BLaER1 (cell line): ENCODE results near the gene ARHGEF28.

Experiments used
- H3K27ac ChIP-seq: shearing (Covaris generic); formaldehyde crosslinking; 2 replicates; pipeline ENCODE4 v1.8.1; 2022
- H3K27me3 ChIP-seq: shearing (Covaris generic); formaldehyde crosslinking; 2 replicates; pipeline ENCODE4 v1.8.1; 2022
- H3K36me3 ChIP-seq: shearing (Covaris generic); formaldehyde crosslinking; 2 replicates; pipeline ENCODE4 v1.8.1; 2022
- H3K4me1 ChIP-seq: shearing (Covaris generic); formaldehyde crosslinking; 2 replicates; pipeline ENCODE4 v1.8.1; 2022
- H3K4me2 ChIP-seq: shearing (Covaris generic); formaldehyde crosslinking; 2 replicates; pipeline ENCODE4 v1.8.1; 2022
- H3K4me3 ChIP-seq: shearing (Covaris generic); formaldehyde crosslinking; 2 replicates; pipeline ENCODE4 v1.8.1; 2022
- H3K9ac ChIP-seq: shearing (Covaris generic); formaldehyde crosslinking; 2 replicates; pipeline ENCODE4 v1.8.1; 2022
- H3K9me3 ChIP-seq: shearing (Covaris generic); formaldehyde crosslinking; 2 replicates; pipeline ENCODE4 v1.8.1; 2022
- H4K20me1 ChIP-seq: shearing (Covaris generic); formaldehyde crosslinking; 2 replicates; pipeline ENCODE4 v1.8.1; 2022
- Cebpa-rat ChIP-seq: shearing (Covaris generic); IDR thresholded peaks from 2 replicates; pipeline ENCODE4 v1.8.1; 2022

ARHGEF28 gene

DNA sequence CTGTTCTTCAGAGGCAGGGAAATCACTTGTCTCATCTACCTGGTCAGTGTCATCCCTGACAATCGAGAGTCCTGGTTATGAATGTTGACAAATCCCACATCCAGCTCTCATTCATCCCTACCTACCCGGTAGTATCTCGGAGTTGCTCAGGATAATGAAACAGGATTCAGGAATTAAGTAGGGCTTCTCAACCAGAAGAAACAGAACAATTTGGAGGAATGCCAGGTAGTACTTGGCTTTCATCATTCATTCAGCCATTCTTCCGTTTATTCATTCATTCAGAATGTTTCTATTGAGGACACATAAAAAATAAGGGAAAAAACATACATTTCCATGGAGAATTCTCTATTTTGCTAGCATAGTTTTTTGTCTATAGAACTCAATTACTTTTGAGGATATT lies 195.0 kb downstream of the ARHGEF28 start:
- no peak for TF ChIP-seq Cebpa-rat
- Histone ChIP-seq H4K20me1 (no peaks in the 10 kb centered on the region), H3K27ac (no peak overlapping the region), H3K9ac (no peak overlapping the region), H3K4me2 (no peak overlapping the region), H3K4me3 (no peak overlapping the region), H3K4me1 (no peaks in the 10 kb centered on the region), H3K27me3 (no peaks in the 10 kb centered on the region), H3K36me3 (no peaks in the 10 kb centered on the region), H3K9me3 (no peaks in the 10 kb centered on the region)

DNA sequence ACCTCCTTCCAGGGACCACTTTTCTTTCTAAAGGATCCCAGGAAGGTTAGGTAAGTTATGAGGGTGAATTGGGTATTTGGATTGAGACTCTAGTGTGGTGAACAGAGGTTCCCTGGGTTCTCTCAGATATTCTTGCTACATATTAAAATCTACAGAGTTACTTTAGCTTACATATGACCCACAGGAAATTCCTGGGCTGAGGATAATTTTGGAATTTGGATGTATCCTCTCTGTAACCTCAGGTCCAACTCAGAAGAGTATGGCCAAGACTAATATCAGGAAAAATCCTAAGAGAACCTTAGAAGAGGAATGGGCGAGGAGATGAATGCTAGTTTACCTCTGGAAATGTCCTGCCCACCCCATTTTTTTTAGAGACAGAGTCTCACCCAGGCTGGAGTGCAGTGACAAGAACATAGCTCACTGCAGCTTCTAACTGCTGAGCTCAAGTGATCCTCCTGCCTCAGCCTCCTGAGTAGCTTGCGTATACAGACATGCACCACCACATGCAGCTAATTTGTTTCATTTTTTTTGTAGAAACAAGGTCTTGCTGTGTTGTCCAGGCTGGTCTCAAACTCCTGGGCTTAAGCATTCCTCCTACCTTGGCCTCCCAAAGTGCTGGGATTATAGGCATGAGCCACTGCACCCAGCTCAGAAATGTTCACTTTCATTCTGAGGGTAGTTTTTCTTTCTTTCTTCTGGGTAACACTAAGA lies 196.4 kb downstream of the ARHGEF28 start:
- Histone ChIP-seq H3K27ac (no peak overlapping the region), H3K36me3 (no peaks in the 10 kb centered on the region), H3K4me3 (no peak overlapping the region), H3K27me3 (no peaks in the 10 kb centered on the region), H4K20me1 (no peaks in the 10 kb centered on the region), H3K4me2 (no peak overlapping the region), H3K9me3 (no peaks in the 10 kb centered on the region), H3K4me1 (no peaks in the 10 kb centered on the region), H3K9ac (no peak overlapping the region)
- TF ChIP-seq Cebpa-rat = no peak

DNA sequence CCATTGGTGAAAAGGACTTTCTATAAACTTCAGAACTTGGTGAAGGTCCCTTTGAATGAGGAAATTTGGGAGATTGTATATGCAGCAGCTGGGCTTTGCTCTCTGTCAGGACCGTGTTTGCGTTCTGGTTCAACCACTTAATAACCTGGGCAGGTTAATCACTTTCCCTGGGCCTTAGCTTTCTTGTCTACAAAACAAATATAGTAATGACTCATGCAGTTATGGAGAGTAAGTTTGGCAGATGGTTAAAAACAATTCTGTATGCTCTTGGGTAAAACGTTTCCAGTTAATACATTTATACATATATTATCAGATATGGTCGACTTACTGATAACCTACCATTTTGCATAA lies 197.0 kb downstream of the ARHGEF28 start:
- H3K4me2 ChIP-seq = no peak overlapping the region
- no peaks in the 10 kb centered on the region for H3K27me3 ChIP-seq
- H3K4me3 ChIP-seq = no peak overlapping the region
- no peaks in the 10 kb centered on the region for H3K9me3 ChIP-seq
- no peak overlapping the region for H3K9ac ChIP-seq
- TF ChIP-seq Cebpa-rat = no peak
- H3K27ac ChIP-seq = no peak overlapping the region
- no peaks in the 10 kb centered on the region for H3K36me3 ChIP-seq
- H4K20me1 ChIP-seq = no peaks in the 10 kb centered on the region
- H3K4me1 ChIP-seq = no peaks in the 10 kb centered on the region

DNA sequence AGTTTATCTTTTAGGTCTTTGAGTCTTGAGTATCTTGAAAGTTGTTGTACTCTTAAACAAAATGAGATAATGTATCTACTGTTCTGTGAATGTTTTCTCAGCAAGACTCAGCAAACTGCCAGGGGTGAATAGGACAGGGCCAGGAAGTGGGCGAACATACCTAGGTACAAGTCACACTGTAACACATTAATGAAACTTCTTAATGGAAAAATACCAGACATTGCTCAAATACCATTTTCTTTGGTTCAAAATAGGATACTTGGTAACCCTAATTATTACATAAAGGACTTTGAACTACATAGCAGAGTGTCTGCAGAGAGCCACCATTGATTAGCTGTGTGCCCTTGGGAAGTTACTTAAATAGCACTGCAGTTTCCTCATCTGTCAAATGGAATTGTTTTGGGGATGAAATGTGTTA lies 197.5 kb downstream of the ARHGEF28 start:
- Histone ChIP-seq H4K20me1 (no peaks in the 10 kb centered on the region), H3K9ac (no peak overlapping the region), H3K36me3 (no peaks in the 10 kb centered on the region), H3K27ac (no peak overlapping the region), H3K4me1 (no peaks in the 10 kb centered on the region), H3K4me3 (no peak overlapping the region), H3K9me3 (no peaks in the 10 kb centered on the region), H3K4me2 (no peak overlapping the region), H3K27me3 (no peaks in the 10 kb centered on the region)
- TF ChIP-seq Cebpa-rat = no peak

DNA sequence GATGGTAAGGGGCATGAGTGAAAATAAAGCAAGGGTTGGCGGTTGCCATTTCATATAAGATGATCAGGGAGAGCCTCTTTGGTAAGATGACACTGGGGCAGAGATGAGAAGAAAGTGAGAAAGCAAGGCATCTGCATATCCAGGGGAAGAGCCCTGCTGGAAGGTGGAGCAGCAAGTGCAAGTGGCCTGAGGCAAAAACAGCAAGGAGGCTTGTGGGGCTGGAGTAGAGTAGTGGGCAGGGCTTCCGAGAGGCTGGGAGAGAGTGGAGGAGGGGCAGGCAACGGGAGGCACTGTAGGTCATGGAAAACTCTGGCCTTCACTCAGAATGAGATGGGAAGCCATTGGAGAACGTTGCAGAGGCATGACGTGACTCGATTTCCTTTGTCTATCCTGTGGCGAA lies 199.2 kb downstream of the ARHGEF28 start:
- H3K4me3 ChIP-seq = no peak overlapping the region
- H3K9ac ChIP-seq = no peak overlapping the region
- no peak overlapping the region for H3K27ac ChIP-seq

DNA sequence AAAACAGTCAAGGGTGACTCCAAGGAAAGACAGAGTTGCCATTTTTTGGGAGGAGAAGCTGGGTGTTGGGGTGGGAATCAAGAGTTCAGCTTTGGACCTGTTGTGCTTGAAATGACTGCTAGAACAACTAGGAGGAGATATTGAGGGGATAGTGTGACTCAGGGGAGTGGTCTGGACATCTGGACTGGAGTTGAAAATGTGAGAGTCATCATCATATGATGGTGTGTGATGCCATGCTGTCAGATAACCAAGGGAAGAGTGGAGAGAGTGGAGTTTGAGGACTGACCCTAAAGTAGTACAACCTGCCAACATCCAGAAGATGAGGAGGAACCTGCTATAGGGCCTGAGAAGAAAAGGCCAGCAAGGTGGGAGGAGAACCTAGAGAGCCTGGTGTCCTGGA lies 199.7 kb downstream of the ARHGEF28 start:
- Histone ChIP-seq H3K4me3 (no peak overlapping the region), H3K9ac (no peak overlapping the region), H3K9me3 (no peaks in the 10 kb centered on the region), H3K4me1 (no peaks in the 10 kb centered on the region), H4K20me1 (no peaks in the 10 kb centered on the region), H3K27ac (no peak overlapping the region), H3K4me2 (no peak overlapping the region), H3K36me3 (no peaks in the 10 kb centered on the region), H3K27me3 (no peaks in the 10 kb centered on the region)
- no peak for TF ChIP-seq Cebpa-rat

More for the DNA sequence above, 199.2 kb downstream of the ARHGEF28 start:
- no peaks in the 10 kb centered on the region for H3K4me1 ChIP-seq
- TF ChIP-seq Cebpa-rat = no peak
- no peak overlapping the region for H3K4me2 ChIP-seq
- H4K20me1 ChIP-seq = no peaks in the 10 kb centered on the region
- no peaks in the 10 kb centered on the region for H3K9me3 ChIP-seq
- no peaks in the 10 kb centered on the region for H3K36me3 ChIP-seq
- no peaks in the 10 kb centered on the region for H3K27me3 ChIP-seq

DNA sequence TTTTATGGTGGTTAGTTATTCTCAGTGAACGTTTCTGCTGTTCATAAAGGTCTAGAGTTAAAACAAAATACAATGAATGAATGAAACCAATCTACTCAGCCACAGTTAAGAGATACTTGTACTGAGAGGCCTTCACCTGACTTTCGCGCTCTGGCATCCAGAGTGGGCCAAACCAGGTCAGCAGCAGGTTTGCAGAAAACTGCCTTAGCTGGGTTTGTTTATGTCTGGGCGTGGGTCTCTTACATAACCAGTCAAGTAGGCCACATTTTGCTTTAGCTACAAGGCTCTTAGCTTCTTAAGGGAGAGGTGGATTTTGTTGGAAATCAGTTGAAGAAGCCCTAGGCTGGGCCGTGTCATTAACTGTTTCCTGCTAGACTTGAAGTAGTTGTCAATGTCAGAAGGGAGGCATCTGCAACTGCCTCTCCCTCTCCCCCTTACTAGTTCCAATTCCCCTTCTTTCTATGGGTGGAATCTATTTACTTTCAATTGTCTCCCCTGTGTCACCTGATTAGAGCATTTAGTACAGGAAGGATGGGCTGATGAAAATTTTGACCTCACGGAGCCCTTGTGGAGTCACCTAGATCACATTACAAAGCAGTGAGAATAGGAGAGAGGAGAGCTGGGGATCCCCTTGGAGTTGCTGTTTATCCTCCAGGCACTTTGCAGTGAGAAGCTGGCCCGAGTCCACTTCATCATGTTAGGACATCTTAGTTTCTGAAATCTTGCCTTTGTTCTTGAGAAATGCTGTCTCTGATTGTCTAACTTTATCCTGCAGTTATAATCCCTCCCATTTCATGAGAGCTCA lies 200.5 kb downstream of the ARHGEF28 start:
- Histone ChIP-seq H3K9me3 (no peaks in the 10 kb centered on the region), H4K20me1 (no peaks in the 10 kb centered on the region), H3K4me1 (no peaks in the 10 kb centered on the region), H3K9ac (no peak overlapping the region), H3K27ac (no peak overlapping the region), H3K4me2 (no peak overlapping the region), H3K27me3 (no peaks in the 10 kb centered on the region), H3K4me3 (no peak overlapping the region), H3K36me3 (no peaks in the 10 kb centered on the region)
- no peak for TF ChIP-seq Cebpa-rat

DNA sequence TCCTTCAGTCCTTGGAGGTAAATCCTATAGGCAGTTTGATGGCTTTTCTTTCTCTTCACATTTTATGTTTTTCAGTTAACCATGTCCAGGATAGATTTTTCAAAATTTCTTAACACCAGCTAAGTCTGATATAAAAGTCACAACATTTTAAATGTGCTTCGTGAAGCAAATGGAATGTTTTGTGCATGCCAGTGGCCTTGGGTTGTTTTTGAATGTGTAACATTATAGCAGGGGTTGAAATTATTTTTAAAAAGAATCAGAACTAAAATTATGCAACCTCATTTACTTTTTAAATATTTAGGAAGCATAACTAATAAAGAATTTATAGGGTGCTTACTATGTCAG lies 201.1 kb downstream of the ARHGEF28 start:
- no peaks in the 10 kb centered on the region for H4K20me1 ChIP-seq
- no peaks in the 10 kb centered on the region for H3K27me3 ChIP-seq
- no peak overlapping the region for H3K9ac ChIP-seq
- H3K4me1 ChIP-seq = no peaks in the 10 kb centered on the region
- no peak overlapping the region for H3K4me2 ChIP-seq
- no peaks in the 10 kb centered on the region for H3K36me3 ChIP-seq
- H3K27ac ChIP-seq = no peak overlapping the region
- no peaks in the 10 kb centered on the region for H3K9me3 ChIP-seq
- no peak for TF ChIP-seq Cebpa-rat
- no peak overlapping the region for H3K4me3 ChIP-seq

DNA sequence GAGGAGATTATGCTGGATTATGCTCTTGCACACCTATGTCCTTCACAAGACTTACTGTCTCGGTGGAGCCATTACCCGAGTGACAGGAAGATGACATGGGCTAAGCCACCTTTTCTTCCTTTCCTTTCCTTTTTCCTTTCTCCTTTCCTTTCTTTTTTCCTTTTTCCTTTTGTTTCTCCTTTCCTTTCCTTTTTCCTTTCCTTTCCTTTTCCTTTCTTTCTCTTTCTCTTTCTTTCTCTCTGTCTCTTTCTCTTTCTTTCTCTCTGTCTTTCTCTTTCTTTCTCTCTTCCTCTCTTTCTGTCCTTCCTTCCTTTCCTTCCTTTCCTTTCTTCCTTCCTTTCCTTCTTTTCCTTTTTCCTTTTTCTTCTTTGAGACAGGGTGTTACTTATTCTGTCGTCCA lies 202.5 kb downstream of the ARHGEF28 start:
- H3K4me2 ChIP-seq = no peak overlapping the region
- no peaks in the 10 kb centered on the region for H3K27me3 ChIP-seq
- TF ChIP-seq Cebpa-rat = no peak
- no peak overlapping the region for H3K9ac ChIP-seq
- H3K4me3 ChIP-seq = no peak overlapping the region
- no peak overlapping the region for H3K27ac ChIP-seq
- no peaks in the 10 kb centered on the region for H3K4me1 ChIP-seq
- no peaks in the 10 kb centered on the region for H3K9me3 ChIP-seq
- no peaks in the 10 kb centered on the region for H4K20me1 ChIP-seq
- H3K36me3 ChIP-seq = no peaks in the 10 kb centered on the region

DNA sequence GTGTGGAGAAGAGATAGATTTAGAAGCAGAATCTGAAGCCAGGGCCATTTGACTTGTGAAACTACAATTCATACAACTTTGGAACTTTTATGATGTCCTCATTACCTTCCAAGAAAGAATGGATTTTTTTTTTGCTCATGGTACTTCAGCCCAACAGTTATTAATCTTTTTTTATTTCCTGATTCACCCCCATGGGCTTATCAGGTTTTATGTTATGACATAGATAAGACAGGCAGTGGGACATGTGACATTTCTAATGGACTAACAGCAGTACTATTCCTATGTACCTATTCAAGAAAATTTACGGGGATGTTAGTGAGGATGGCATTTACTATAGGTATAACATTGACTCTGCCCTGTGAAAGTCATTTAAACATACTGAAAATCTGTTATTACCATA lies 204.7 kb downstream of the ARHGEF28 start:
- Histone ChIP-seq H3K27ac (no peak overlapping the region), H3K36me3 (no peaks in the 10 kb centered on the region), H4K20me1 (no peaks in the 10 kb centered on the region), H3K4me1 (no peaks in the 10 kb centered on the region), H3K4me3 (no peak overlapping the region), H3K9me3 (no peaks in the 10 kb centered on the region), H3K9ac (no peak overlapping the region), H3K27me3 (no peaks in the 10 kb centered on the region), H3K4me2 (no peak overlapping the region)
- TF ChIP-seq Cebpa-rat = no peak
